Fibroblast of the aortic adventitia (primary cell): ENCODE data around the gene SYCN. TPM values are rescaled to one million over a fixed set of nuclear protein-coding genes. Genes with fewer than 3 reads are reported as not detected.

ENCODE experiments used
- DNase-seq: peaks from one replicate; pipeline ENCODE4 v3.0.0-alpha.2; 2010; ENCODE audit warnings: low read depth
- H3K4me3 ChIP-seq: 2 replicates; pipeline ENCODE4 v1.5.1; 2011; ENCODE audit warnings: low read depth, mild to moderate bottlenecking, control low read depth, low read length, moderate library complexity
- total RNA-seq: library from RNA; depleted of rRNA; stranded (reverse); fragments of >200 nt; gene quantifications from 2 replicates; pipeline ENCODE4 v1.2.3, GENCODE V29; 2012; ENCODE audit warnings: low replicate concordance
- TF ChIP-seq, protein P1 (sequence below): IDR thresholded peaks from 2 replicates; pipeline ENCODE4 v1.5.1; 2011; ENCODE audit warnings: mild to moderate bottlenecking, low read length, control low read depth, inconsistent platforms; ENCODE audit not compliant: insufficient read depth

SYCN gene
- total RNA-seq, 1 donor: not detected

DNA sequence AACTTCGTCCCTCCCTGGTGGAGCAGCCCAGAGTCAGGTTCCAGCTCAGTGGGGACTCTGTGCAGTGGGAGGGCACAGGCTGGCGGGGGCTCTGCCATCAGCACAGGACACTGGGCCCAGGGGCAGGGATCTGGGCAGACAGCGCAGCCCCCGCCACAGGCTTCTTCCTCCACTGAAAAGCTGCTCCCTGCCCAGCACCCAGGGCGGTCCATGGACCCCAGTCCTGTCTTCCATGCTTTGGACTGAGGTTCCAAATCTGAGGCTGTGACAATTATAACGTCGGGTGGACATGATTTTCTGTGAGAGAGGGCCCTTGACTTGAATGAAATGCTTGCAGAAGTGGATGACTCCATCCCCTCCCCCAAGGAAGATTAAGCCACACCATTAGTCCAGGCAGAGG lies 28.5 kb downstream of the SYCN start:
- TF ChIP-seq, protein P1, sequence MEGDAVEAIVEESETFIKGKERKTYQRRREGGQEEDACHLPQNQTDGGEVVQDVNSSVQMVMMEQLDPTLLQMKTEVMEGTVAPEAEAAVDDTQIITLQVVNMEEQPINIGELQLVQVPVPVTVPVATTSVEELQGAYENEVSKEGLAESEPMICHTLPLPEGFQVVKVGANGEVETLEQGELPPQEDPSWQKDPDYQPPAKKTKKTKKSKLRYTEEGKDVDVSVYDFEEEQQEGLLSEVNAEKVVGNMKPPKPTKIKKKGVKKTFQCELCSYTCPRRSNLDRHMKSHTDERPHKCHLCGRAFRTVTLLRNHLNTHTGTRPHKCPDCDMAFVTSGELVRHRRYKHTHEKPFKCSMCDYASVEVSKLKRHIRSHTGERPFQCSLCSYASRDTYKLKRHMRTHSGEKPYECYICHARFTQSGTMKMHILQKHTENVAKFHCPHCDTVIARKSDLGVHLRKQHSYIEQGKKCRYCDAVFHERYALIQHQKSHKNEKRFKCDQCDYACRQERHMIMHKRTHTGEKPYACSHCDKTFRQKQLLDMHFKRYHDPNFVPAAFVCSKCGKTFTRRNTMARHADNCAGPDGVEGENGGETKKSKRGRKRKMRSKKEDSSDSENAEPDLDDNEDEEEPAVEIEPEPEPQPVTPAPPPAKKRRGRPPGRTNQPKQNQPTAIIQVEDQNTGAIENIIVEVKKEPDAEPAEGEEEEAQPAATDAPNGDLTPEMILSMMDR: no peak
- no peak for DNase-seq

DNA sequence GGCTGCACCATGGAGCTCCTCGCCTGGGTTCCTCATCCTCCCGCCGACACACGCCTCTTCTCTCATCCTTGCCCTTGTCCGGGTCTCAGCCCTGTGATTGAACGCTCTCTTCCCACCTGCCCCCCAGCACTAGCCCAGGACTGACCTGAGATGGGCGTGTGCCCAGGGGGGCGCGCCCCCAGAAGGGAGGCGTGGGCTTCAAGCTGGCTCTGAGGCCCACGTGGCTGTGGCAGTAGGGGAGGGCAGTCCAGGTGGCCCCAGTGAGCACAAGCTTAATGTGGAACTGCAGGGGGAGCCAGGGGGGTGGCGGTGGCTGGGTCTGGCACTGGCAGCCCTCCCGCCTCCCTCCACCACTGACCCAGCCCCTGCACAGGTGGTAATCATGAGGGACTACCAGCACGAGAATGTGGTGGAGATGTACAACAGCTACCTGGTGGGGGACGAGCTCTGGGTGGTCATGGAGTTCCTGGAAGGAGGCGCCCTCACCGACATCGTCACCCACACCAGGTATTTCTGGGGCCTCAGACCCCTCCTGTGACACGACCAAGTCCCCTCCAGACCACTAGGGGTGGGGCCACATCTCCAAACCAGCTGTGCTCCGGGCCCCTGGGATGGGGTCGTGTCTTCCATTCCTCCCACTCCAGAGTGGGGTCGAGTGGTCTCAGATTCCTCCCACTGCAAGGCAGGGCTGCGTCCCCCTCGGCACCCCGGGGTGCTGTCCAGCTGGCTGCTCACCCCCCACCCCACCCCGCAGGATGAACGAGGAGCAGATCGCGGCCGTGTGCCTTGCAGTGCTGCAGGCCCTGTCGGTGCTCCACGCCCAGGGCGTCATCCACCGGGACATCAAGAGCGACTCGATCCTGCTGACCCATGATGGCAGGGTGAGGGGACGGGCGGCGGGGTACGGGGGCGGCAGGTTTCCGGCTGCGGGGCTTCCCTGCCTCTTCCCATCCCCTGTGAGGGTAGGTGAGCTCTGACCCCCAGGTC lies 29.2 kb downstream of the SYCN start:
- TF ChIP-seq, protein P1: no peak
- no peak for DNase-seq
- no peak overlapping the region for H3K4me3 ChIP-seq

More for the DNA sequence above, 28.5 kb downstream of the SYCN start:
- H3K4me3 ChIP-seq: no peak overlapping the region

DNA sequence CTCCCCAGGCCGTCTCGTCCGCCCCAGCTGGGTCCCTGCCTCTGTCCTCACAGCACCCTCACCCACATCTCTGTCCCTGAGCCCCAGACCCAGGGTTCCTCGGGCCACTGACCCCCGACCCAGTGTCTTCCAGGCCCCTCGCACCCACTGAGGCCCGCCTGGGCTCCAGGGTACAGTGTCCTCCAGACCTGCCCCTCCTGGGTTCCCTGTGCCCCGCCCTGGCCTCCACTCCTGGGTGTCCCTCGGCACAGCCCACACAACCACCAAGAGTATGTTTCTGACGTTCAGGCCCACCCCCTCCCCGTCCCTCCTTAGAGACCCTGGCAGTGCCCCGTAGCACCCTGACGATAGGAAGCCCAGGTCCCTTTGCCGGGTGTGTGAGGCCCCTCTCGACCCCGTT lies 29.9 kb downstream of the SYCN start:
- no peak overlapping the region for H3K4me3 ChIP-seq
- no peak for DNase-seq
- TF ChIP-seq, protein P1: no peak

DNA sequence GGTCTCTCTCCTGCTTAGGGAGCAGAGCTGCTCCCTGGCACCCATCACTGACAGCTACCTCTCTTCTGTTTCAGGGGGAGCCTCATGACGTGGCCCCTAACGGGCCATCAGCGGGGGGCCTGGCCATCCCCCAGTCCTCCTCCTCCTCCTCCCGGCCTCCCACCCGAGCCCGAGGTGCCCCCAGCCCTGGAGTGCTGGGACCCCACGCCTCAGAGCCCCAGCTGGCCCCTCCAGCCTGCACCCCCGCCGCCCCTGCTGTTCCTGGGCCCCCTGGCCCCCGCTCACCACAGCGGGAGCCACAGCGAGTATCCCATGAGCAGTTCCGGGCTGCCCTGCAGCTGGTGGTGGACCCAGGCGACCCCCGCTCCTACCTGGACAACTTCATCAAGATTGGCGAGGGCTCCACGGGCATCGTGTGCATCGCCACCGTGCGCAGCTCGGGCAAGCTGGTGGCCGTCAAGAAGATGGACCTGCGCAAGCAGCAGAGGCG lies 30.5 kb downstream of the SYCN start:
- DNase-seq: no peak
- TF ChIP-seq, protein P1: no peak
- H3K4me3 ChIP-seq: no peak overlapping the region

DNA sequence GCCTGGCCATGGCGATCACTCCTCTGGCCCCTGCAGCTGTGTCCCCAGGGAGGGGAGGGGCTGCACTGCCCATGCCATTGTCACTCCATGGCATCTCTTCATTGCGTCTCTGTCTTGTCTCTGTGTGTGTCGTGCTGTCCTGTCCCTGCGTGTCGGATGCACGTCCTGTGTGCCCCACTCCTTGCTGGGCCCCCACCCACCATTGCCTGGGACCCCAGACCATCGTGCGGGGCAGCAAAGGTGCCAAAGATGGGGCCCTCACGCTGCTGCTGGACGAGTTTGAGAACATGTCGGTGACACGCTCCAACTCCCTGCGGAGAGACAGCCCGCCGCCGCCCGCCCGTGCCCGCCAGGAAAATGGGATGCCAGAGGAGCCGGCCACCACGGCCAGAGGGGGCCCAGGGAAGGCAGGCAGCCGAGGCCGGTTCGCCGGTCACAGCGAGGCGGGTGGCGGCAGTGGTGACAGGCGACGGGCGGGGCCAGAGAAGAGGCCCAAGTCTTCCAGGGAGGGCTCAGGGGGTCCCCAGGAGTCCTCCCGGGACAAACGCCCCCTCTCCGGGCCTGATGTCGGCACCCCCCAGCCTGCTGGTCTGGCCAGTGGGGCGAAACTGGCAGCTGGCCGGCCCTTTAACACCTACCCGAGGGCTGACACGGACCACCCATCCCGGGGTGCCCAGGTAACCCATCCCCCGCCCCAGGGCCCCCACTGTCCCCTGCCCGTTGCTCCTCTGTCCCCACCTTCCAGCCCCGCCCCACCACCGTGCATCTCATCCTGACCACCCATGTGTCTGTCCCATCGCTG lies 31.2 kb downstream of the SYCN start:
- H3K4me3 ChIP-seq: no peak overlapping the region
- DNase-seq: no peak
- TF ChIP-seq, protein P1: no peak

DNA sequence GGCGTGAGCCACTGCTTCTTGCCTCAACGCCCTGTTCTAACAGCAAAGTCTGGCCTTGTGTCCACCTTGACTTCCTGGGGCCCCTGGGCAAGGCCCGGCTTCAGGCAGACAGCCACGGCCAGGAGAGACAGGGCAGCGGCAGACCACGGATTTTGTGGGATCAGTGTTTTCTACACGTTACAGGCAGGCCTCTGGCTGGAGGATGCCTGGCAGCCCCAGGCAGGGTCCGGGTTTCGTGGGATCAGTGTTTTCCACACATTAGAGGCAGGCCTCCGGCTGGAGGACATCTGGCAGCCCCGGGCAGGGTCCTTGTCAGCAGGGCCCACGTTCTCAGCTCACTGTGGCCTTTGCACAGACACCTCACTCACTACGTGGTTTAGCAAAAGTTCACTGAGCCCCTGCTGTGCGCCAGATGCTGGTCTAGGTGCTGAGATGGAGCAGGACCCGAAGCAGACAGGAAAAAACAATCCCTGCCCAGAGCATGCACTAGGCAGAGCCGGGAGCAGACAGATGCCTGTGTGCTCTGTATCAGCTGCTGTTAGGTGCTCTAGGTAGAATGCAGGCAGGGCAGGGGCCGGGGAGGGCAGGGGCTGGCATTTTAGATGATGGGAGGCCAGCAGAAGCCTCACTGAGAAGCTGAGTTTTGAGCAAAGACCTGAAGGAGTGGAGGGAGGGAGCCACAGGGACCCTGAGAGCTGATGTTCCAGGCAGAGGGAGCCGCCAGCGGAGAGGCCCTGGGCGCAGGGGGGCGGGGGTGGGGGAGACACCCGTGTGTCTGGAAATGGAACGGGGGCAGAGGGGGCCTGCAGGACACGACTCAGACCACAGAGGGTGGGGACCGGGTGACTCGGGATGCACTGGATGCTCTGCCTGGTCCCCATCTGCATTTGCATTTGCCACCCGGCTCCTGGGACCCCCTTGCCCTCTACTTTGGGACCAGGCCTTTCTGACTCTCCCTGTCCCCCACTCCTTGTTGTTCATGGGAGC lies 32.3 kb downstream of the SYCN start:
- no peak for DNase-seq
- TF ChIP-seq, protein P1: no peak

More for the DNA sequence above, 32.3 kb downstream of the SYCN start:
- H3K4me3 ChIP-seq: no peak overlapping the region
